ENCODE data around the gene MBD6.
A peak's percentile ranks its signal among the peaks of the same experiment; 100 is the strongest.

Gene MBD6

GRCh38 chr12:57479043-57479375 lies 43.6 kb upstream of the MBD6 start:
- H3K27ac ChIP-seq (ENCODE audit: low read length): peak overlapping the region; percentile 24

GRCh38 chr12:57479376-57480115 lies 43.1 kb upstream of the MBD6 start, which contains the start of gene ARHGAP9:
Gene ARHGAP9, minus strand, starts transcription at chr12:57479866. Its CDS starts 460 bp downstream, at chr12:57479406.
- Histone ChIP-seq H3K27ac (ENCODE audit: low read length) (peak within 1 kb of the TSS; percentile 24), H3K27me3 (ENCODE audit: control insufficient read depth in 1 of 2, insufficient read depth in 2 of 2, low read length in 2 of 2) (peaks cover 27 to 36% of the 10 kb centered on the region in 2 donors), H3K4me1 (ENCODE audit: control insufficient read depth, insufficient read depth, low read length) (peaks cover 17% of the 10 kb centered on the region), H3K9ac (ENCODE audit: low read length in 2 of 2) (no peak within 1 kb of the TSS), H3K4me3 (ENCODE audit: low read length in 2 of 2) (no peak within 1 kb of the TSS), H3K9me3 (ENCODE audit: control insufficient read depth in 2 of 2, low read length in 2 of 2) (no peaks in the 10 kb centered on the region), H3K36me3 (ENCODE audit: control insufficient read depth in 2 of 2, insufficient read depth in 2 of 2, low read length in 2 of 2) (no peaks in the 10 kb centered on the region)

More at GRCh38 chr12:57479043-57479375, 43.6 kb upstream of the MBD6 start:
- H3K27me3 ChIP-seq (ENCODE audit: control insufficient read depth in 1 of 2, insufficient read depth in 2 of 2, low read length in 2 of 2): peaks cover 33 to 41% of the 10 kb centered on the region in 2 donors
- no peaks in the 10 kb centered on the region for H3K36me3 ChIP-seq (ENCODE audit: control insufficient read depth in 2 of 2, insufficient read depth in 2 of 2, low read length in 2 of 2)
- no peaks in the 10 kb centered on the region for H3K9me3 ChIP-seq (ENCODE audit: control insufficient read depth in 2 of 2, low read length in 2 of 2)
- no peak overlapping the region for H3K9ac ChIP-seq (ENCODE audit: low read length in 2 of 2)
- H3K4me3 ChIP-seq (ENCODE audit: low read length in 2 of 2): no peak overlapping the region
- H3K4me1 ChIP-seq (ENCODE audit: control insufficient read depth, insufficient read depth, low read length): peaks cover 17% of the 10 kb centered on the region

- peaks cover 9 to 15% of the 10 kb centered on the region in 2 donors for H3K27me3 ChIP-seq (ENCODE audit: control insufficient read depth in 1 of 2, insufficient read depth in 2 of 2, low read length in 2 of 2)
- no peak overlapping the region for H3K4me3 ChIP-seq (ENCODE audit: low read length in 2 of 2)
These were observed 41.0 kb upstream of the MBD6 start for GRCh38 chr12:57481671-57482070.

GRCh38 chr12:57483466-57483865 lies 39.2 kb upstream of the MBD6 start:
- no peak overlapping the region for H3K27ac ChIP-seq (ENCODE audit: low read length)
- no peaks in the 10 kb centered on the region for H3K36me3 ChIP-seq (ENCODE audit: control insufficient read depth in 2 of 2, insufficient read depth in 2 of 2, low read length in 2 of 2)
- no peak overlapping the region for H3K4me3 ChIP-seq (ENCODE audit: low read length in 2 of 2)
- H3K27me3 ChIP-seq (ENCODE audit: control insufficient read depth in 1 of 2, insufficient read depth in 2 of 2, low read length in 2 of 2): peaks cover 3 to 8% of the 10 kb centered on the region in 2 donors
- H3K9me3 ChIP-seq (ENCODE audit: control insufficient read depth in 2 of 2, low read length in 2 of 2): no peaks in the 10 kb centered on the region
- H3K4me1 ChIP-seq (ENCODE audit: control insufficient read depth, insufficient read depth, low read length): peaks cover 7% of the 10 kb centered on the region
- no peak overlapping the region for H3K9ac ChIP-seq (ENCODE audit: low read length in 2 of 2)

More at GRCh38 chr12:57481671-57482070, 41.0 kb upstream of the MBD6 start:
- H3K9ac ChIP-seq (ENCODE audit: low read length in 2 of 2): no peak overlapping the region
- no peaks in the 10 kb centered on the region for H3K9me3 ChIP-seq (ENCODE audit: control insufficient read depth in 2 of 2, low read length in 2 of 2)
- H3K4me1 ChIP-seq (ENCODE audit: control insufficient read depth, insufficient read depth, low read length): no peaks in the 10 kb centered on the region
- no peak overlapping the region for H3K27ac ChIP-seq (ENCODE audit: low read length)
- H3K36me3 ChIP-seq (ENCODE audit: control insufficient read depth in 2 of 2, insufficient read depth in 2 of 2, low read length in 2 of 2): no peaks in the 10 kb centered on the region

- peaks cover 16% of the 10 kb centered on the region for H3K4me1 ChIP-seq (ENCODE audit: control insufficient read depth, insufficient read depth, low read length)
- H3K9me3 ChIP-seq (ENCODE audit: control insufficient read depth in 2 of 2, low read length in 2 of 2): no peaks in the 10 kb centered on the region
- H3K27ac ChIP-seq (ENCODE audit: low read length): no peak overlapping the region
- no peak overlapping the region for H3K4me3 ChIP-seq (ENCODE audit: low read length in 2 of 2)
- peaks cover 0 to 3% of the 10 kb centered on the region in 2 donors for H3K27me3 ChIP-seq (ENCODE audit: control insufficient read depth in 1 of 2, insufficient read depth in 2 of 2, low read length in 2 of 2)
- H3K9ac ChIP-seq (ENCODE audit: low read length in 2 of 2): no peak overlapping the region
- H3K36me3 ChIP-seq (ENCODE audit: control insufficient read depth in 2 of 2, insufficient read depth in 2 of 2, low read length in 2 of 2): peaks cover 13 to 15% of the 10 kb centered on the region in 2 donors
These were observed 36.9 kb upstream of the MBD6 start for GRCh38 chr12:57485695-57486094.

GRCh38 chr12:57487055-57487596 lies 35.5 kb upstream of the MBD6 start:
- H3K36me3 ChIP-seq (ENCODE audit: control insufficient read depth in 2 of 2, insufficient read depth in 2 of 2, low read length in 2 of 2): peaks cover 23 to 25% of the 10 kb centered on the region in 2 donors

GRCh38 chr12:57487597-57488401 lies 34.8 kb upstream of the MBD6 start, which contains the start of gene MARS1:
Gene MARS1, plus strand, starts transcription at chr12:57488068. Its CDS starts 23 bp downstream, at chr12:57488091.
- Histone ChIP-seq H3K4me3 (ENCODE audit: low read length in 2 of 2) (peak within 1 kb of the TSS; percentile 88 to 97), H3K4me1 (ENCODE audit: control insufficient read depth, insufficient read depth, low read length) (peaks cover 16% of the 10 kb centered on the region), H3K27me3 (ENCODE audit: control insufficient read depth in 1 of 2, insufficient read depth in 2 of 2, low read length in 2 of 2) (no peaks in the 10 kb centered on the region), H3K9ac (ENCODE audit: low read length in 2 of 2) (peak within 1 kb of the TSS; percentile 85 to 97), H3K9me3 (ENCODE audit: control insufficient read depth in 2 of 2, low read length in 2 of 2) (no peaks in the 10 kb centered on the region), H3K27ac (ENCODE audit: low read length) (peak within 1 kb of the TSS; percentile 69), H3K36me3 (ENCODE audit: control insufficient read depth in 2 of 2, insufficient read depth in 2 of 2, low read length in 2 of 2) (peaks cover 25 to 28% of the 10 kb centered on the region in 2 donors)

More at GRCh38 chr12:57487055-57487596, 35.5 kb upstream of the MBD6 start:
- Histone ChIP-seq H3K4me1 (ENCODE audit: control insufficient read depth, insufficient read depth, low read length) (peaks cover 16% of the 10 kb centered on the region), H3K9ac (ENCODE audit: low read length in 2 of 2) (no peak overlapping the region), H3K27ac (ENCODE audit: low read length) (no peak overlapping the region), H3K4me3 (ENCODE audit: low read length in 2 of 2) (peak overlapping the region; percentile 88 to 97), H3K27me3 (ENCODE audit: control insufficient read depth in 1 of 2, insufficient read depth in 2 of 2, low read length in 2 of 2) (no peaks in the 10 kb centered on the region), H3K9me3 (ENCODE audit: control insufficient read depth in 2 of 2, low read length in 2 of 2) (no peaks in the 10 kb centered on the region)

- Histone ChIP-seq H3K4me3 (ENCODE audit: low read length in 2 of 2) (peak overlapping the region; percentile 88 to 97), H3K36me3 (ENCODE audit: control insufficient read depth in 2 of 2, insufficient read depth in 2 of 2, low read length in 2 of 2) (peaks cover 25 to 30% of the 10 kb centered on the region in 2 donors), H3K27ac (ENCODE audit: low read length) (peak overlapping the region; percentile 69), H3K9me3 (ENCODE audit: control insufficient read depth in 2 of 2, low read length in 2 of 2) (no peaks in the 10 kb centered on the region), H3K9ac (ENCODE audit: low read length in 2 of 2) (peak overlapping the region; percentile 85 to 97), H3K4me1 (ENCODE audit: control insufficient read depth, insufficient read depth, low read length) (peaks cover 16% of the 10 kb centered on the region), H3K27me3 (ENCODE audit: control insufficient read depth in 1 of 2, insufficient read depth in 2 of 2, low read length in 2 of 2) (no peaks in the 10 kb centered on the region)
These were observed 34.0 kb upstream of the MBD6 start for GRCh38 chr12:57488402-57489156.

GRCh38 chr12:57489157-57489641 lies 33.4 kb upstream of the MBD6 start:
- H3K4me1 ChIP-seq (ENCODE audit: control insufficient read depth, insufficient read depth, low read length): peaks cover 16% of the 10 kb centered on the region
- H3K9ac ChIP-seq (ENCODE audit: low read length in 2 of 2): peak overlapping the region in 1 of 2 donors; percentile 85
- H3K27me3 ChIP-seq (ENCODE audit: control insufficient read depth in 1 of 2, insufficient read depth in 2 of 2, low read length in 2 of 2): no peaks in the 10 kb centered on the region
- H3K9me3 ChIP-seq (ENCODE audit: control insufficient read depth in 2 of 2, low read length in 2 of 2): no peaks in the 10 kb centered on the region
- no peak overlapping the region for H3K27ac ChIP-seq (ENCODE audit: low read length)
- peak overlapping the region; percentile 88 to 97 for H3K4me3 ChIP-seq (ENCODE audit: low read length in 2 of 2)
- H3K36me3 ChIP-seq (ENCODE audit: control insufficient read depth in 2 of 2, insufficient read depth in 2 of 2, low read length in 2 of 2): peaks cover 25 to 30% of the 10 kb centered on the region in 2 donors

GRCh38 chr12:57490126-57490525 lies 32.5 kb upstream of the MBD6 start:
- H3K36me3 ChIP-seq (ENCODE audit: control insufficient read depth in 2 of 2, insufficient read depth in 2 of 2, low read length in 2 of 2): peaks cover 25 to 30% of the 10 kb centered on the region in 2 donors
- no peak overlapping the region for H3K27ac ChIP-seq (ENCODE audit: low read length)
- no peaks in the 10 kb centered on the region for H3K27me3 ChIP-seq (ENCODE audit: control insufficient read depth in 1 of 2, insufficient read depth in 2 of 2, low read length in 2 of 2)
- H3K4me3 ChIP-seq (ENCODE audit: low read length in 2 of 2): no peak overlapping the region
- no peak overlapping the region for H3K9ac ChIP-seq (ENCODE audit: low read length in 2 of 2)
- H3K4me1 ChIP-seq (ENCODE audit: control insufficient read depth, insufficient read depth, low read length): peaks cover 16% of the 10 kb centered on the region
- H3K9me3 ChIP-seq (ENCODE audit: control insufficient read depth in 2 of 2, low read length in 2 of 2): no peaks in the 10 kb centered on the region
